OCI-LY1 (cell line): ENCODE measurements around the gene APOBEC2.

Experiments used
- EZH2 ChIP-seq: fragments of 200-600 bp; sonication (generic), shearing (Covaris generic); IDR thresholded peaks from 2 replicates; pipeline ENCODE4 v1.8.0; 2017; ENCODE audit warnings: borderline replicate concordance, mixed run types, mild to moderate bottlenecking, antibody characterized with exemption, low read length, moderate library complexity, mixed read lengths
- TF ChIP-seq, protein P1 (sequence below): fragments of 200-600 bp; sonication (generic), shearing (Covaris generic); IDR thresholded peaks from 2 replicates; pipeline ENCODE4 v1.5.1; 2017; ENCODE audit warnings: mild to moderate bottlenecking, antibody characterized with exemption, low read length, moderate library complexity, mixed read lengths

DNA sequence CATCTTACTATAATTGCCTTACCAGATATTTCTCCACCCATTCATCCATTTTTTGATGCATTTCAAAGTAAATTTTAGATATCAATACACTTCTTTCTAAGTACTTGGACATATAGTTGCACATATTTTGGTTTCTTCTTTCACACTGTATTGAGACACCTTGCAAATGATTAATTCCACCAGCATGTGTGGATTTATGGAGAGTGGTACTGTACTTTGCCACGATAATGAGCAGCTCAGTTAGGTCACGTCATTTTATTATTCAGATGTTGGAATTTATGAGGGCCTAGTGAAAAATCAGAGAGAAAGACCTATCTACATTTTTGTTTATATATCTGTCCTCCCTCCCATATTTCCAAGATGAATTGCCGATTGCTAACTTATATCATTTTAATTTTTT is 25.1 kb downstream of the APOBEC2 start:
- TF ChIP-seq, protein P1, sequence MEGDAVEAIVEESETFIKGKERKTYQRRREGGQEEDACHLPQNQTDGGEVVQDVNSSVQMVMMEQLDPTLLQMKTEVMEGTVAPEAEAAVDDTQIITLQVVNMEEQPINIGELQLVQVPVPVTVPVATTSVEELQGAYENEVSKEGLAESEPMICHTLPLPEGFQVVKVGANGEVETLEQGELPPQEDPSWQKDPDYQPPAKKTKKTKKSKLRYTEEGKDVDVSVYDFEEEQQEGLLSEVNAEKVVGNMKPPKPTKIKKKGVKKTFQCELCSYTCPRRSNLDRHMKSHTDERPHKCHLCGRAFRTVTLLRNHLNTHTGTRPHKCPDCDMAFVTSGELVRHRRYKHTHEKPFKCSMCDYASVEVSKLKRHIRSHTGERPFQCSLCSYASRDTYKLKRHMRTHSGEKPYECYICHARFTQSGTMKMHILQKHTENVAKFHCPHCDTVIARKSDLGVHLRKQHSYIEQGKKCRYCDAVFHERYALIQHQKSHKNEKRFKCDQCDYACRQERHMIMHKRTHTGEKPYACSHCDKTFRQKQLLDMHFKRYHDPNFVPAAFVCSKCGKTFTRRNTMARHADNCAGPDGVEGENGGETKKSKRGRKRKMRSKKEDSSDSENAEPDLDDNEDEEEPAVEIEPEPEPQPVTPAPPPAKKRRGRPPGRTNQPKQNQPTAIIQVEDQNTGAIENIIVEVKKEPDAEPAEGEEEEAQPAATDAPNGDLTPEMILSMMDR = no peak
- no peak for TF ChIP-seq EZH2
